Measurements from ENCODE around the gene CDC42EP3.

DNA sequence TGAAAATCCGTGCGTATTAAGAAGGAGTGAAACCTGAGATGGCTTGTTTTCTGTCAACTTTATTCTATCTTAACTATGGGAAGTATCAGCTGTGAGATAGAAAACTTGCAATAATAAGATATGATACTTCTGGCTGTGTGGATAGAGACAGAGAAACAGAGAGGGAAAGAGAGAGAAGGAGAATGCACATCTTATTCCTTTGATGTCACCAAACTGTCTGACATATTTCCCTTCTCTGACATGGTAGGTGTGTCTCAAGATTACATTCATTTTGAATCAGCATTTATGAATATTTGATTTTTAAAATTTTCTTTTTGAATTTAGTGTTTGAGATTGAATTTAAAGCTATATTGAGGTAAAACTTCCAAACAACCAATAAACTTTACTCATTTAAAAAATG, 69.4 kb downstream of the CDC42EP3 start:
- TF ChIP-seq POLR2AphosphoS5 (IDR thresholded peaks at IDR 0.05; ENCODE audit: low read depth, low read length) (no peak), POLR2A (IDR thresholded peaks at IDR 0.05; ENCODE audit: low read depth, low read length) (no peak)

All from GM12892 (cell line).